HG03432 (cell line): ENCODE data around the gene BTG2.

Source experiments
- ATAC-seq: cut with Tn5 transposase; IDR thresholded peaks from one replicate; pipeline ENCODE4 v1.9.1; 2021; ENCODE audit warnings: mild to moderate bottlenecking, moderate library complexity; ENCODE audit not compliant: unreplicated experiment

BTG2 gene

GRCh38 chr1:203275656-203276272 is 29.6 kb upstream of the BTG2 start:
- ATAC-seq, result no peak

GRCh38 chr1:203276408-203276807 is 28.9 kb upstream of the BTG2 start:
- no peak for ATAC-seq

- no peak for ATAC-seq
Observed at GRCh38 chr1:203276916-203277545, 28.3 kb upstream of the BTG2 start.

- ATAC-seq, result no peak
Observed at GRCh38 chr1:203278082-203278884, 27.0 kb upstream of the BTG2 start.

GRCh38 chr1:203278885-203279406 is 26.4 kb upstream of the BTG2 start:
- ATAC-seq, result no peak

GRCh38 chr1:203280061-203280460 is 25.3 kb upstream of the BTG2 start:
- ATAC-seq, result no peak

GRCh38 chr1:203281033-203281432 is 24.3 kb upstream of the BTG2 start:
- ATAC-seq, result no peak

GRCh38 chr1:203281851-203282661 is 23.3 kb upstream of the BTG2 start:
- ATAC-seq, result no peak

- ATAC-seq, result no peak
Observed at GRCh38 chr1:203282720-203283542, 22.4 kb upstream of the BTG2 start.

GRCh38 chr1:203283597-203283996 is 21.7 kb upstream of the BTG2 start:
- ATAC-seq, result no peak

GRCh38 chr1:203284411-203285123 is 20.8 kb upstream of the BTG2 start:
- ATAC-seq, result no peak

- ATAC-seq, result no peak
Observed at GRCh38 chr1:203286161-203286984, 18.9 kb upstream of the BTG2 start.

- peak; percentile 54 for ATAC-seq
Observed at GRCh38 chr1:203287109-203287893, 18.0 kb upstream of the BTG2 start.

GRCh38 chr1:203287898-203288297 is 17.4 kb upstream of the BTG2 start:
- ATAC-seq, result no peak

GRCh38 chr1:203288400-203288799 is 16.9 kb upstream of the BTG2 start:
- no peak for ATAC-seq

- peak; percentile 63 for ATAC-seq
Observed at GRCh38 chr1:203289281-203289981, 15.9 kb upstream of the BTG2 start.

- no peak for ATAC-seq
Observed at GRCh38 chr1:203289982-203290260, 15.4 kb upstream of the BTG2 start.
